HG03432 (cell line): Measurements from ENCODE around the gene CD3E.

Source experiments
- ATAC-seq: cut with Tn5 transposase; IDR thresholded peaks from one replicate; pipeline ENCODE4 v1.9.1; 2021; ENCODE audit warnings: mild to moderate bottlenecking, moderate library complexity; ENCODE audit not compliant: unreplicated experiment

CD3E gene

DNA sequence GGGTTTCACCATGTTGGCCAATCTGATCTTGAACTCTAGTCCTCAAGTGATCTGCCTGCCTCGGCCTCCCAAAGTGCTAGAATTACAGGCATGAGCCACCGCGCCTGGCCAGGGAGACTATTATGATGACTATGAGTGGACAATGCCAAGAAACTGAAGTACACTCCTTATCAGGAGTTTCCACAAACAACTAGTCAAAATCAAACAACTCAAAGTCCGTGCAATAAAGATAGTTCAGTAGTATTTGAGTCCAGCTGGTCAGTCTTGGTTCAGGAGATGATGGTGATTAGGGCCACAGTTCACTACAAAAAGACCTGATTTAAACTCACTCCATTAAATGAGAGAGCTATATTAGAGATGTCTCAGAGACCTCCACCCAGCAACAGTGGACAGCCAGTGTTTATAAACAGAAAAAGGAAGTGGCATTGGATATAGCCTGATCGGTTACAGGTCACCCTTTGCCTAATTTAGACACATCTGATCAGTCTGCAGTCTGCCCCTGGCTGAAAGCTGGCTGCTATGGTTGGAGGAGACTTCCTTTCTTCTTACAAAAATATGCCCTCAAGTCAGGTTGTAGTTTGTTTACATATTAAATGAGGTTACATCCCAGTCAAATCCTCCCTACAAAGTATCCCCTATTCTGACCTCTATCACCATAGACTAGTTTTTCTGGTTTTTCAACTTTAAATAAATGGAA lies 17.0 kb downstream of the CD3E start:
- no peak for ATAC-seq

DNA sequence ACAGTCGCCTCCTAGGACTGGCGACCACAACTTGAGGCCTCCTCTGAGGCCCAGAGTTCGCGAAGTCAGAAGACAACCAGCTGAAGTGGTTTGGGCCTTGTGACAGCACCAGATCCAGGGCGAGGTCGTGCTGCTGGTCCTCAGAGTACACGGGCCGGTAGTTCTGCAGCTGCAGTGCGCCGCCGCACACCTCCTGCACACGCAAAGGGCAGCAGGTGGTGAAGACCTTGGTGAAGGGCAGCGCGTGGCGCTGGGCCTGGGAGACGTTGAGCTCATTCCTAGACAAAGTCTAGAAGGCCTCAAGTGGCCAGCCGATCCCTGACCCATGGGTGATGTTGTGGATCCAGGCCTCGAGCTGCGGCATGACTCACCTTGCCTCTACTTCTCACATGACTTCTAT lies 18.2 kb downstream of the CD3E start:
- ATAC-seq: no peak

DNA sequence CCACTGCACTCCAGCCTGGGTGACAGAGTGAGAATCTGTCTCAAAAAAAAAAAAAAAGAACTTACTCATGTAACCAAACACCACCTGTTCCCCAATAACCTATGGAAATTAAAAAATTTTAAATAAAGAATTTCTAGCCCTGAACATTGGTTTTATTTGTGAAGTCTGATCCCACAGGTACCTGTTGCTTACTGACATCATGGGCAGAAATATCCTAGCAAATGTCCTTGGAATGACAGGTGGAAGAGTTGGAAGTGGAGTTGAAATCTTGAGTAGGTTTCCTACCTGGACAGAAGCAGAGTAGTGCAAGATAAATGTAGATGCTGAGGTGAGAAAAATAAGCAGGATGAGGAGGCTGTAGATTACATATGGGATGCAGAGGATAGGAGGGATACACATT lies 20.8 kb downstream of the CD3E start:
- no peak for ATAC-seq

DNA sequence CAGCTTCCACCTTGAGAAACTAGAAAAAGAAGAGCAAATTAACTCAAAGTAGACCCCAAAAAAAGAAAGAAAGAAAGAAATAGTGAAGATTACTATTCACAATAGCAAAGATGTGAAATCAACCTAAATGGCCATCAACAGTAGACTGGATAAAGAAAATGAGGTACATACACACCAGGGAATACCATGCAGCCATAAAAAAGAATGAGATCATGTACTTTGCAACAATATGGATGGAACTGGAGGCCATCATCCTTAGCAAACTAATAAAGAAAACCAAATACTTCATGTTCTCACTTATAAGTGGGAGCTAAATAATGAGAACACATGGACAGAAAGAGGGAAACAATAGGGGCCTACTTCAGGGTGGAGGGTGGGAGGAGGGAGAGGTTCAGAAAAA lies 24.2 kb downstream of the CD3E start:
- no peak for ATAC-seq

DNA sequence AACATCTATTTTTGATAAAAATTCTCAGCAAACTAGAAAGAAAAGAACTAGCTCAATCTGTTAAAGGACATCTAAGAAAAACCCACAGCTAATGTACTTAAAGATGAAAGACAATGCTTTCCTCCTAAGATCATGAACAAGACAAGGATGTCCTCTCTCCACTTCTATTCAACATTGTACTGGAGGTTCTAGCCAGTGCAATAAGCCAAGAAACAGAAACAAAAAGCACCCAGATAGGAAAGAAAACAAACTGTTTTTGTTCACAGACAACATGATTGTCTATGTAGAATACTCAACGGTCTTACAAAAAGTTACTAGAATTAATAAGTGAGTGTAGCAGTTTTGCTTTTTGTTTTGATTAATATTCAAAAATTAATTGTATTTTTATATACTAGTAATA lies 30.2 kb downstream of the CD3E start:
- ATAC-seq: no peak

DNA sequence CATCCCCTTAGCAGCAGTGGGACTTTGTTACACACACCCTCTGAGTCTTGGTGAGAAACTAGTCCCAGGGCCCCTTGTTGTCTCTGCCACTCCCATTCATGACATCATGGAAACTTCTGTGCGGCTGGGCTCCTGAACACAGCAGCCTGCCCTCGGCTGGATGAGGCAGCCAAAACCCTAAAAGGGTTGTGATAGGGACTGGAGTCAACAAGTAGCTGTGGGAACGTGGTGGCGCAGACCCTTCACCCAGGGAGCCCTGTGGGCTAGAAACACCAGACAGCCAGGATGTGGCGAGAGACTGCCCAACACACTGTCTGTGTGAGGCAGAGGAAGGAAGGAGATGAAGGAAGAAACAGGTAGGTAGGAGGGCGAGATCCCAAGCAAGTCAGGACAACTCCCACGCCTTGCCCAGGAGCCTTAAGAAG lies 34.1 kb downstream of the CD3E start:
- no peak for ATAC-seq

DNA sequence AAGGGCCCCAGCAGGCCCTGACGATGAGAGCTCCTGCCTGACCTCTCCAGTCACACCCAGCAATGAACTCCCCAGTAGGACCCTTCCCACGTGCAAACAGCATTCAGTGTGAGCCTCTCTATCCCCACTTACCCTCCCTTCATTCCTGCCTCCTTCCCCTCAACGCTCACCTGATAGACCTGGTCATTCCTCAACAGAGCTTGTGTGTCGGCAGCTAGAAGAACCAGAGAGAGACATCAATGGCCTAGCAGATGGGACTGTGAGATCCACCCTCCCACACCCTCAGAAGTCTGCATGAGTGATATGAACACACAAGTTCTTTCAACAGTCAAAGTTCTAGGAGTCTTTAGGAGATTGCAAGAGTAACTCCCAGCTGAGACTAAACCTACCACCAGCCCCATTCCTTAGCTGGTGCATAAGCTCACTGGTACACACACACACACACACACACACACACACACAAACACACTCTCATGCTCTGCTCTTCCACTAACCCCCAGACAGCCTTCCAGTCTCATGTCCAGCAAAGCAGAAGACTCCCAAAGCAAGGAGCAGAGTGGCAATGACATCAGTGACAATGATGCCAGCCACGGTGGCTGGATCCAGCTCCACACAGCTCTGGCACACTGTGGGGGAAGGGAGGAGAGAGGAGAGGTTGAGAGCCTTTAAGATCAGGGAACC lies 34.9 kb downstream of the CD3E start:
- ATAC-seq: no peak

DNA sequence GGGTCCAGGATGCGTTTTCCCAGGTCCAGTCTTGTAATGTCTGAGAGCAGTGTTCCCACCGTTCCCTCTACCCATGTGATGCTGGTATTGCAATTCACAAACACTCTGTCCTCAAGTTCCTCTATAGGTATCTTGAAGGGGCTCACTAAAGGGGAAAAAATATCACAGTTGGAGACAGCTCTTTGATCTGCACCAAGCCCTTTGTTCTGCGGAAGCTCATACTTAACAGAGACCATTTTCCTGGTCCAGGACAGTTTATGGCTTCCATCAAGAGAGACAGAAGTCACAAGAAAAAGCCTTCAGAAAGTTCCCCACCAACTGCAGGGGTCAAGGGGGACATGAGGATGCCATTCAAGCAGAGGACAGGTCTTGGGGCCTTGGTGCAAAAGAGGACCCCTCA lies 35.9 kb downstream of the CD3E start:
- no peak for ATAC-seq

DNA sequence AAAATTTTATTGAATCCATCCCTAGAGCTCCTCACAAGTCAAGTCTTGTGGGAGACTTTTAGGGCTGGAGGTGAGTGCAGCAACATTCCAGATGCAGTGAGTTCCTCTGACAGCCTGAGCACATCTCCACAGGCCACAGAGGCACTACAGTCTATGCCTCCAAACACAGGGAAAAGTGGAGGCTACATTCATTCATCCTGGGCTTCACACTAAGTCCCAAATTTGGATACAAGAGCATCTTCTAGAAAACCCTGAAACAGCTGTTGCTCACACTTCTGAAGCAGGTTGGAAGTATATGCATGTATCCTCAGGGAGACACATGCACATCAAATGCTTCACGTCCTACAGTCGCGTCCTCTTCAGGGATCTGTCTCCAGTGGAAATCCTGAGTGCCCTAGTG lies 36.7 kb downstream of the CD3E start:
- ATAC-seq: no peak

DNA sequence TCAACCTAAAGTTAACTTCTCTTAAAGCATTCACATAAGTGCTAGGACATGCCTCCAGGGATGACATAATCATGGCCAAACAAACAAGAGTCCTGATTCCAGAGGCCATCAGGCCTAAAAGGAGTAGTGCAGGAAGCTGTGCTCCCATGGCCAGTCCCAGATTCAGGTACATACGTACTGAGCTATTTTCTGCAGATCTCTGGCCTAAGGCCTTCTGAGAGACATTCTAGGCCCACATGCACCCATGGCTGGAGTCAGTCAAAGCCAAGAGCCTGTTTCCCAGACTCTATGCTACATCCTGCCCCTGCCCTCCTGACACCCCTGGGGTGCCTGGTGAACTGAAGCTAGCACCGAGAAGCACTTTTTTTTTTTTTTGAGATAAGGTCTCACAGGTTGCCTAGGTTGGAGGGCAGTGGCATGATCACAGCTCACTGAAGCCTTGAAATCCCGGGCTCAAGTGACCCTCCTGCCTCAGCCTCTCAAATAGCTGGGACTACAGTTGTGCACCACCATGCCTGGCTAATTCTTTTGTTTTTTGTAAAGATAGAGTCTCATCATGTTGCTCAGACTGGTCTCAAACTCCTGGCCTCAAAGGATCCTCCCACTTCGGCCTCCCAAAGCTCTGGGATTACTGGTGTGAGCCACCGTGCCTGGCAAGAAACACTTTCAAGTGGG lies 37.4 kb downstream of the CD3E start:
- ATAC-seq: no peak

DNA sequence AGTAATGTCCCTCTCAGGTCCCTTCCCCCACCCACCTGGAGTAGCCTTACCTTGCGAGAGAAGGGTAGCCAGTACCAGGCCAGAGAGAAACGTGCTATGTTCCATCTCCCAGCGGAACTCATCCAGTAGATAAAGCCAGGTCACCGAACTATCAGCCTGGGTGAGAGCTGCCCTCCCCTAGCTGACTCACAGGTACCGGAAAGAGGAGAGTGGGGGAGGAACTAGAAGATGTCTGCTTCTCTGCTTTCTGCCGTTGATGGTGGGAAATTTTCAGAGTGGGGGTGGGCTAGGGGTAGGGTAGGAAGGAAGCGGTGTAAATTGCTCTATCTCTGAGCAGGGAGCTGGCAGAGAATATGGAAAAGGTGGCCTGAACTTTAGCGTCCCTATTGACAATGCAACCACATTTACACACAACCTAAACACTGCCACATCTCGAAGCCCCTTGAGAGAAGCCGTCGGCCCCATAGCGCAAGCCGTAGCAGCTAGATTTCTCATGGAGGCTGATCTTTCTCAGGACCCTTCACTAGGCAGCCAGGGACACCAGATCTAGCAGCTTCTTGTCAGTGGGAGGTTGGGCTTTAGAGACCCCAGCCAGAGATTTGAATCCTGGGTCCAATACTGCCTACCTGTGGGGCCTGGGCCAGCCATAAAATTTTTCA lies 38.1 kb downstream of the CD3E start, which contains the start of gene CD3D:
Gene CD3D, minus strand, starts transcription at position 203 of the 659 bp plus-strand sequence. Its CDS starts 98 bp downstream, at position 105.
- no peak for ATAC-seq

DNA sequence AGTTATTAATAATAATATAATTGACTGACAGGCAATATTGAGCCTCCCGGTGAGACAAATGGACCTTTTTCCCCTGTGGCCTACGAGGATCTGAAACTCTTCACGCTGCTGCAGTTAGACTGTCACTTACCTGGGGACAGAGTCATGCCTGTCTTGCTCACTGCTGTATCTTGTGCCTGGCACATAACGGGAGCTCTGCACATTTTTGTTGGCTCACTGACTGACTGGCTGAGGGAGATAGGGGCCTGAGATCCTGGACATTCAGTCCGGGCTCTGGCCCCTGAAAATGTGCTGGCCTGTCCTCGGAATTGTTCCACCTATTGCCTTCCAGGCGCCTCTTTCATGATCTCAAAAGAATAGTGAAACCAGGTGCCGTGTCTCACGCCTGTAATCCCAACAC lies 38.7 kb downstream of the CD3E start:
- no peak for ATAC-seq

DNA sequence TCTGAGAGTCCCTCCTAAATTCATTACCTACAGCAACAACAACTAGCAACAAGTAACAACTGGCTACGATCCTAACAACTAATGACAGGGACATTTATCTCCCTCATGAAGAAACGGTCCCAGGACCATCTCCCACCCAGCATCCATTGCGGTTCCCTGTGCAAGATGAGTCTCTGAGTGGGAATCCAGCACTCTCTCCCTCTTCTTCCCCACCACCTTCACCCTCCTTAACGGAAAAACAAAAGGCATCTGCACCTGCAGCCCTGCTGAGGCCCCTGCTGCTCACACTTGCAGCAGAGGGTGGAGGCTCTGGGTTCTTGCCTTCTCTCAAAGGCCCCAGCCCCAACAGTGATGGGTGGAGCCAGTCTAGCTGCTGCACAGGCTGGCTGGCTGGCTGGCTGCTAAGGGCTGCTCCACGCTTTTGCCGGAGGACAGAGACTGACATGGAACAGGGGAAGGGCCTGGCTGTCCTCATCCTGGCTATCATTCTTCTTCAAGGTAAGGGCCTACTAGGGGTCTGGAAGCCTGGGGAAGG lies 39.5 kb downstream of the CD3E start, which contains the start of gene CD3G:
Gene CD3G, plus strand, starts transcription at position 364 of the 535 bp plus-strand sequence. Its CDS starts 80 bp downstream, at position 444.
- no peak for ATAC-seq

DNA sequence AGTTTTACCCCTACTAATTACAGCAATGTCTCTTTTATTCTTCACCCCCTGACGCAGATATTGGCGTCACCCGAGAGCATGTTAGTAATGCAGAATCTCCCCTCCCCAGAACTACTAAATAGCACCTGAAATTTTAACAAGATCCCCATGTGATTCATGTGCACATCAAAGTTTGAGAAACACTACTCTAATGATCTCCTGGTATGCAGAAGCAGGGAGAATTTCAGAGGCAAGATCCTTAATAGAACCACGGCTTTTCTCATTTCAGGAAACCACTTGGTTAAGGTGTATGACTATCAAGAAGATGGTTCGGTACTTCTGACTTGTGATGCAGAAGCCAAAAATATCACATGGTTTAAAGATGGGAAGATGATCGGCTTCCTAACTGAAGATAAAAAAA lies 44.9 kb downstream of the CD3E start:
- ATAC-seq: no peak

DNA sequence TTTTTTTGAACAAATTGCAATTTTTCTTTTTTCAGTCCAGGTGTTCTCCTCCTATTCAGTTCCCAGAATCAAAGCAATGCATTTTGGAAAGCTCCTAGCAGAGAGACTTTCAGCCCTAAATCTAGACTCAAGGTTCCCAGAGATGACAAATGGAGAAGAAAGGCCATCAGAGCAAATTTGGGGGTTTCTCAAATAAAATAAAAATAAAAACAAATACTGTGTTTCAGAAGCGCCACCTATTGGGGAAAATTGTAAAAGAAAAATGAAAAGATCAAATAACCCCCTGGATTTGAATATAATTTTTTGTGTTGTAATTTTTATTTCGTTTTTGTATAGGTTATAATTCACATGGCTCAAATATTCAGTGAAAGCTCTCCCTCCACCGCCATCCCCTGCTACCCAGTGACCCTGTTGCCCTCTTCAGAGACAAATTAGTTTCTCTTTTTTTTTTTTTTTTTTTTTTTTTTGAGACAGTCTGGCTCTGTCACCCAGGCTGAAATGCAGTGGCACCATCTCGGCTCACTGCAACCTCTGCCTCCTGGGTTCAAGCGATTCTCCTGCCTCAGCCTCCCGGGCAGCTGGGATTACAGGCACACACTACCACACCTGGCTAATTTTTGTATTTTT lies 48.7 kb downstream of the CD3E start:
- no peak for ATAC-seq

DNA sequence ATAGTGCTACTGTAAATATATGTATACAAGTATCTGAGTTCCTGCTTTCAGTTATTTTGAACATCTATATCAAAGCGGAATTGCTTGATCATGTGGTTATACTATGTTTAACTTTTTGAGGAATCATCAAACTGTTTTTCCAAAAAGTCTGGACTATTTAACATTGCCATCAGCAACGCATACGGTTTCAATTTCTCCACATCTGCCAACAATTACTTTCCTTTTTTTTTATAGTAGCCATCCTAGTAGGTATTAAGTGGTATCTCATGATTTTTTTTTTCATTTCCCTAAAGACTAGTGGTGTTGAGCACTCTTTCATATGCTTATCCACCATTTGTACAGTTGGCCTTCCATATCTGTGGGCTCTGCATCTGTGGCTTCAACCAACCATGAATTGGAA lies 53.5 kb downstream of the CD3E start:
- ATAC-seq: no peak

DNA sequence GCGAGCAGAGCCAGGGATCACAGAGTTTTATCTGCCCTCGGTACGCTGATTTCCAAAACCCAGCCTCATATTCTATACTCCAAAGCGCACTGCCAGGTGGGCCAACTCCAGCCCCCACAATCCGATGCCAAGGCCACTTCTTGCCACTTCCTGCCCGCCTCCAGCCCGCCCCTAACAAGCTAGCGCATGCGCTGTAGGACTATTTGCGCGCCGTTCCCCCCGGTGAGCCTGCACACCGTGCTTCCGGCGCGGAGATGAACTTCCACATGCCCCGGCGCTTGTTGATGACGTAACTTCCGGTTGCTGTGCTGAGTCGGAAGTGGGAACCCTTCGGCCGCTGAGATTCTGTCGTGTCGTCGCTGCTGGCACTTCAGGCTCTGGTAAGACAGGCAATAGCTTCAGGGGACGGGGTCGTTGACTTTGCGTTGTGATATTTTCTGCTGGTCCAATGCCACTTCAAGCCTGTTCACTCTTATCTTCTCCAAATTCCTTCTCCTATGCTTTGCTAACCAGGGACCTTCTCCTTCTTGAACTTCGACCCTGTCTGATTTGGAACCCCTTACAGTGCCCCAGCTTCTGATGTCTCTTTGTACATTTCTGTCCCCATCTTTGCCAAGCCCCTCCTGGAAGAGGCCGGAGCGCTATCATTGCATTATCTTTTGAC lies 54.9 kb downstream of the CD3E start, which contains the start of gene UBE4A:
Gene UBE4A, plus strand, starts transcription at position 306 of the 664 bp plus-strand sequence. CDS start 5,481 bp downstream, outside the sequence.
- peak; percentile 91 for ATAC-seq

DNA sequence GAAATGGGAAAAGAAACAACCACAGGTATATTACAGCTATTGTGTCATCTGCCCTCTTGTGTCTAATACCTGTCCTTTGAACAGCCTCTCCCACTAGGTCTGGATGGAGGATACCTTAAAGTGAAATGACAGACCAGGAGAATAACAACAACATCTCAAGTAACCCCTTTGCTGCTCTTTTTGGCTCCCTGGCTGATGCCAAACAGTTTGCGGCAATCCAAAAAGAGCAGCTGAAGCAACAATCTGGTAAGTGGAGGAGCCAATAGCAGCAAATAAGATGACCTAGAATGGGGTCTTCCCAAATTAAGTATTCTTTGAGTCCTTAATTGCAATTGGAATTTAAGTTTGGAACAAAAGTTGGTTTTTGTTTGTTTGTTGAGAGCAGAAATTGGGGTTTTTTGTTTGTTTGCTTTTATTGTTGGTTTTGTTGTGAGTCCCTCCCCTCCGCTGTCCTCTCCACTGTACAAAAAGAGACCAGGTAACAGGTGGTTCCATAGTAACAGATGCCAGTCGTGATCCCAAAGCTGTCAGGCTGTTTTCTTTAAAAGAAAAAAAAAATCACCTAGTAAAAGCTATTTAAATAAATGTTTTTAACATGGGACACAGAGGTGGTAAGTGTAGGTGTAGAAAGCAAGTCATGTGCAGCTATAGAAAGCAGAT lies 60.6 kb downstream of the CD3E start:
- ATAC-seq: no peak
